Measurements from ENCODE around the gene SERPINB6. TPM values are rescaled to one million over a fixed set of nuclear protein-coding genes. Genes with fewer than 3 reads are reported as not detected.
"Not testable (repeated sequence)": the region's sequence is repeated elsewhere in the genome, so short reads cannot be mapped to it uniquely, and the experiment has no call there.

Gene SERPINB6
- total and polyA plus RNA-seq, 8 donors: 99.3 to 134 (median 122) TPM

DNA sequence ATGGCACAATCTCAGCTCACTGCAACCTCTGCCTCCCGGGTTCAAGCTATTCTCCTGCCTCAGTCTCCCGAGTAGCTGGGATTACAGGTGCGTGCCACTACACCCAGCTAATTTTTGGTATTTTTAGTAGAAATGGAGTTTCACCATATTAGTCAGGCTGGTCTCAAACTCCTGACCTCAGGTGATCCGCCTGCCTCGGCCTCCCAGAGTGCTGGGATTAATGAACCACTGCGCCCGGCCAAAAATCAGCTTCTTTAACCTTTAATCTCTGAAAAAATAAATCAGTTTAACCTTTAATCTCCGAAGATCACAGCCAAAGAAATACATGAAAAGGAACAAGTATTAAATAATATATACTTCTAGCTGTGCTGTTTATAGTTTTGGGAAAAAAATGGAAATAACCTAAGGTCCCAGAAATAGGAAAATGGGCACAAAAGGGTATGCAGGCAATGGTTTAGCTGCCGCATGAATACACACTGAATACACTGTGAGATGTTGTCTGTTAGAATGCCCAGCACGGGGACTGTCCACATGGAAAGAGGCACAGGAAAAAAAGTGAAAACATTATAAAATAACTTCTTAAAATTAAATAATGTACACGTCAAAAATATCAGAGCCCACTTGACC is 29.9 kb upstream of the SERPINB6 start:
- DNase-seq (no peak), ATAC-seq (no peak)
- H3K36me3 ChIP-seq: peaks cover 0 to 24% of the 10 kb centered on the region in 2 donors
- peaks cover 11 to 38% of the 10 kb centered on the region in 2 donors for H3K4me1 ChIP-seq
- no peaks in the 10 kb centered on the region for H3K9me3 ChIP-seq
- intact Hi-C loops (cut with DNase I): no loop called here
- peak overlapping the region in 1 of 2 donors; percentile 79 for H3K4me3 ChIP-seq
- TF ChIP-seq, protein P1, sequence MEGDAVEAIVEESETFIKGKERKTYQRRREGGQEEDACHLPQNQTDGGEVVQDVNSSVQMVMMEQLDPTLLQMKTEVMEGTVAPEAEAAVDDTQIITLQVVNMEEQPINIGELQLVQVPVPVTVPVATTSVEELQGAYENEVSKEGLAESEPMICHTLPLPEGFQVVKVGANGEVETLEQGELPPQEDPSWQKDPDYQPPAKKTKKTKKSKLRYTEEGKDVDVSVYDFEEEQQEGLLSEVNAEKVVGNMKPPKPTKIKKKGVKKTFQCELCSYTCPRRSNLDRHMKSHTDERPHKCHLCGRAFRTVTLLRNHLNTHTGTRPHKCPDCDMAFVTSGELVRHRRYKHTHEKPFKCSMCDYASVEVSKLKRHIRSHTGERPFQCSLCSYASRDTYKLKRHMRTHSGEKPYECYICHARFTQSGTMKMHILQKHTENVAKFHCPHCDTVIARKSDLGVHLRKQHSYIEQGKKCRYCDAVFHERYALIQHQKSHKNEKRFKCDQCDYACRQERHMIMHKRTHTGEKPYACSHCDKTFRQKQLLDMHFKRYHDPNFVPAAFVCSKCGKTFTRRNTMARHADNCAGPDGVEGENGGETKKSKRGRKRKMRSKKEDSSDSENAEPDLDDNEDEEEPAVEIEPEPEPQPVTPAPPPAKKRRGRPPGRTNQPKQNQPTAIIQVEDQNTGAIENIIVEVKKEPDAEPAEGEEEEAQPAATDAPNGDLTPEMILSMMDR (IDR thresholded peaks at IDR 0.05): no peak
- no peaks in the 10 kb centered on the region for H3K27me3 ChIP-seq
- H3K27ac ChIP-seq: peak overlapping the region in 1 of 2 donors; percentile 58

DNA sequence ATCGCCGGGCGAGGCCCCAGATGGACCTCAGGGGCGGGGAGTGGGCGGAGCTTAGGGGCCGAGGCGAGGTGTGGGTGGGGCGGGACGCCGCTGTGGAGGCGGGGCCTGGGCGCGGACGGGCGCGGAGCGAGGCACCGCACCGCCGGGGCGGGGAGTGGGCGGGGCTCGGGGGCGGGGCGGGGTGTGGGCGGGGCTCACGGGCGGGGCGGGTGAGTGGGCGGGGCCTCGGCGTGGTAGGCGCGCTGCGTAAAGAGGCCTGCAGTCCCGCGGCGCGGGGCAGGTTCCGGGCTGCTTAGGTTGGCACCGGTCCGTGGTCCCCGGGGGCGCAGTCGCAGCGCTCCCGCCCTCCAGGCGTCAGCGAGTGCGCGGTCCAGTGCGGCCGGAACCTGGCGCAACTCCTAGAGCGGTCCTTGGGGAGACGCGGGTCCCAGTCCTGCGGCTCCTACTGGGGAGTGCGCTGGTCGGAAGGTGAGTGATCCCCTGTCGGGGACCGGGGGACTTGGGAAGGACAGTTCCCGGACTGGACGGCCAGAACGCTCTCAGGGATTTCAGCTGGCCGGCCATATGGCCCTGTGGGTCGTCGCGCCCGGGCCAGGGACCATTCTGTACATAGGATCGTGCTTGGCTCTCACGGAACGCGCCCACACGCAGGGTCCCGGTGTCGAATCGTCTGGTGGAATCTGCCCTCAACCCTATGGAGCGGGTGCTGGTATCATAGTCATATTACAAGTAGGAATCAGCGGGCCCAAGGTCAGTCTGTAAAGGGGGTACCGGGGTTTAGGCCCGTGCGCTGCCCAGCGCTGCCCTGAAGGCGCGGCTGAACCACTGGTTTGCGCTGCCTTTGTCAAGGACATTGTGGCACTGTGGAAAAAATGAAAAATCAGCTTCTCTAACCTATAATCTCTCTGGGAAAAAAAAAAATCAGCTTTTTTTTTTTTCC is 28.5 kb upstream of the SERPINB6 start, which contains the start of gene NQO2:
NQO2 (plus strand) TSS at position 277 of the 940 bp plus-strand sequence. CDS start 6,659 bp downstream, outside the sequence.
- no peaks in the 10 kb centered on the region for H3K27me3 ChIP-seq
- H3K4me1 ChIP-seq: peaks cover 11 to 38% of the 10 kb centered on the region in 2 donors
- no peaks in the 10 kb centered on the region for H3K9me3 ChIP-seq
- peak within 1 kb of the TSS; percentile 60 to 92 for H3K27ac ChIP-seq
- peaks cover 0 to 11% of the 10 kb centered on the region in 2 donors for H3K36me3 ChIP-seq
- TF ChIP-seq, protein P1 (IDR thresholded peaks at IDR 0.05): no peak
- H3K4me3 ChIP-seq: peak within 1 kb of the TSS; percentile 76 to 79
- DNase-seq (peak; percentile 80 to 99 (median 94)), ATAC-seq (peak; percentile 95)
- intact Hi-C loops (cut with DNase I): loop anchor here in 1 of 2 donors (2.0 kb wide), 1 partner anchor 57 kb away; no protein-coding TSS in a partner anchor

DNA sequence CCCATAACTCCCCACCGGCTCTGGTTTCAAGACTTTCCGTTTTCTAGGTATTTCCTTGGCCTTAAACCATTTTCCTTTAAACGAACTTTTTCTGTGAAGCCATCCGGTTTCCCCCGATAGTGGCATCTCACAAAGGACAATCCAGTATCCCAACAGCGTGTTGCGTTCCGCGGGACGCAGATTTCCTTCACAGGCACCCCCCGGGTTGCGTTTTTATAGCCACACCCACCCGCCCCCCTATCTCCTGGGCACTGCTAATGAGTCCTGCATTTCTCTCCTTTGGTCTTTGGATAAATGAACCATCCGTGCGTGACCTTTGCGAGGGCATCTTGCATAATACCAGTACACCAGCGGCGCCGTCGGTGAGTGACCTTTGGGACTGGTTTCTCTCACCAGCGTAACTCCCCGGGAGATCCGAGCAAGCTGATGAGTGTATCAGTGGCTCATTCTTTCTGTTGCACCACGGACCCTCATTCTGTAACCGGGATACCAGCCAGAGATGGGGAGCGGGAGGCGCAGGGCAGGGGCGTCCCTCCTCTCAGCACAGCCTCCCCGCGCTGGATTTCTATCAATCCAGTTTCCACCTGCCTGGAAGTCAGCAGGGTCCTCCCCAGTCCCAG is 27.7 kb upstream of the SERPINB6 start:
- intact Hi-C loops (cut with DNase I): loop anchor here in 1 of 2 donors (2.0 kb wide), 1 partner anchor 58 kb away; no protein-coding TSS in a partner anchor
- TF ChIP-seq, protein P1 (IDR thresholded peaks at IDR 0.05): no peak
- H3K4me3 ChIP-seq: peak overlapping the region; percentile 25 to 79
- ATAC-seq (peak; percentile 44), DNase-seq (no peak)
- no peaks in the 10 kb centered on the region for H3K9me3 ChIP-seq
- peaks cover 0 to 3% of the 10 kb centered on the region in 2 donors for H3K36me3 ChIP-seq
- H3K27me3 ChIP-seq: no peaks in the 10 kb centered on the region
- H3K27ac ChIP-seq: peak overlapping the region; percentile 37 to 92
- H3K4me1 ChIP-seq: peaks cover 11 to 38% of the 10 kb centered on the region in 2 donors

DNA sequence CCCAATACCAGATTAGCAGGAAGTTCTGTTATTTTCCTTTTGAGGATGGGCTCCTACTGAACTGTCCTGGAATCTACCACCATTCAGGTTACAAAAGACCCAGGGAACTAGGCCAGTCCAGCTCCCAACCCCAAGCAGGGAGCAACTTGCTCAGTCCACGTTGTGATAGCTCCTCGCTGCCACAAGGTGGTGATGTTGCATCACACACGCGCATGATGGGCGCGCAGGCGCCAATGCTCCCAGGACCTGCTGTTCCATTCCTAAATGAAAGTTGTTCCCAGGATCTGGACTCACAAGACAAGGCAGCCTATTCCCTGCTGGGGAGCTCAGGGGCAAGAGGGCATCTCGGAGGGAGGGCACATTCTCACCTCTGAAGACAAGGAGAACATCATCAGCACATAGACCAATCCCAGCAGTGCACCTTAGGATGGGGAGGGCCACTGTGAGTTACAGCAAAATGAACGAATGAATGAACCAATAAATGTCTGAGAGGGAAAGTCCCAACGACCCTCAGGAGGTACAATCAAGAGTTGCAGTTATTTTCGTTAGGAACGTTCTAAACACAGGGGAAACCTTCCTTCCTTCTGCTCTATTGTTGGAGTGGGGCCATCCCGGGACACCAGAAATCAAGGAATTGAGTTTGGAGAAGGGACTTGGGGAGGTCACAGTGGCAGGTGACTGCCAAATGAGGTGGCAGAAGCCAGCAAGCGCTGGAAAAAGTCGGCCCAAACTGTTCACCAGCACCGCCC is 27.1 kb upstream of the SERPINB6 start:
- peak; percentile 81 for ATAC-seq
- peak overlapping the region; percentile 37 to 92 for H3K27ac ChIP-seq
- TF ChIP-seq, protein P1 (IDR thresholded peaks at IDR 0.05): peak; percentile 54 to 74
- H3K9me3 ChIP-seq, DNase-seq, H3K27me3 ChIP-seq, H3K36me3 ChIP-seq: not testable (repeated sequence)
- peaks cover 11 to 38% of the 10 kb centered on the region in 2 donors for H3K4me1 ChIP-seq
- peak overlapping the region in 1 of 2 donors; percentile 79 for H3K4me3 ChIP-seq
- intact Hi-C loops (cut with DNase I): loop anchor here in 1 of 2 donors (2.0 kb wide), 1 partner anchor 58 kb away; no protein-coding TSS in a partner anchor

Data from left lung (tissue), 10 donors.